GM12878 (cell line): ENCODE measurements around the gene PRDM7. TPM values are rescaled to one million over a fixed set of nuclear protein-coding genes. Genes with fewer than 3 reads are reported as not detected.

Source experiments
- ATAC-seq: fragments of 200-7000 bp; cut with Tn5 transposase; 3 replicates; pipeline ENCODE4 v1.9.1; 2020; ENCODE audit warnings: mild to moderate bottlenecking, moderate library complexity
- BruUV-seq: library from RNA; stranded (reverse); fragments of 400-500 nt; replicated peaks from 2 replicates; lab custom pipeline; 2021; lab: Mats Ljungman, UMichigan
- CTCF ChIA-PET: fragments of 300-600 bp; sonication (Branson Sonifier 250); formaldehyde crosslinking; extraction: SDS; loops from one replicate; lab custom pipeline; 2021; ENCODE audit warnings: inconsistent platforms; lab: Yijun Ruan, JAX
- POLR2A ChIA-PET: fragments of 350-600 bp; formaldehyde crosslinking; extraction: SDS; loops from one replicate; lab custom pipeline; 2021; ENCODE audit warnings: inconsistent platforms; lab: Charles Lee
- RAD21 ChIA-PET: fragments of 300-600 bp; sonication (Branson Sonifier 250); formaldehyde crosslinking; loops from one replicate; lab custom pipeline; 2023; ENCODE audit warnings: antibody characterized with exemption; ENCODE audit not compliant: unreplicated experiment; lab: Charles Lee
- SMC1A ChIA-PET: fragments of 300-600 bp; sonication (Branson Sonifier 250); formaldehyde crosslinking; loops from one replicate; lab custom pipeline; 2023; ENCODE audit not compliant: unreplicated experiment, uncharacterized antibody; lab: Charles Lee
- DNase-seq: peaks from one replicate; pipeline ENCODE4 v3.0.0-alpha.2; 2011; ENCODE audit warnings: low read depth, low spot score
- FAIRE-seq: peaks from 3 replicates; lab custom pipeline; 2011; peaks lifted over from hg19 to GRCh38; lab: Jason Lieb, UNC
- H2AFZ ChIP-seq: 2 replicates; pipeline ENCODE4 v1.6.0; 2011; ENCODE audit warnings: low read depth, low read length, control low read depth; ENCODE audit not compliant: control insufficient read depth
- H3K27ac ChIP-seq: 2 replicates; pipeline ENCODE4 v1.5.1; 2011; ENCODE audit warnings: control low read depth; ENCODE audit not compliant: control insufficient read depth, insufficient read depth
- H3K27me3 ChIP-seq, 2 experiments: replicated peaks in 1 of 2; 2 replicates each; pipeline versions ENCODE4 v1.6.0 to v1.6.1; 2011; ENCODE audit warnings: low read length in 1 of 2; ENCODE audit not compliant: control insufficient read depth in 2 of 2, insufficient read depth in 2 of 2
- H3K36me3 ChIP-seq, 2 experiments: 2 replicates each; pipeline ENCODE4 v1.5.1; 2011; ENCODE audit warnings: low read length in 1 of 2; ENCODE audit not compliant: control insufficient read depth in 2 of 2, insufficient read depth in 2 of 2
- H3K4me1 ChIP-seq: 2 replicates; pipeline ENCODE4 v1.6.1; 2011; ENCODE audit warnings: mild to moderate bottlenecking, low read length, moderate library complexity, mixed read lengths; ENCODE audit not compliant: control insufficient read depth, insufficient read depth
- H3K4me2 ChIP-seq: 2 replicates; pipeline ENCODE4 v1.6.0; 2011; ENCODE audit warnings: control low read depth; ENCODE audit not compliant: control insufficient read depth, insufficient read depth
- H3K4me3 ChIP-seq: fragments of 200-600 bp; sonication (generic); 2 replicates; pipeline ENCODE4 v1.5.1; 2016
- H3K79me2 ChIP-seq: 2 replicates; pipeline ENCODE4 v1.6.0; 2011; ENCODE audit warnings: low read length; ENCODE audit not compliant: control insufficient read depth, insufficient read depth
- H3K9ac ChIP-seq: 2 replicates; pipeline ENCODE4 v1.8.0; 2011; ENCODE audit warnings: low read length, control low read depth, mixed read lengths; ENCODE audit not compliant: control insufficient read depth, insufficient read depth
- H3K9me3 ChIP-seq: replicated peaks from 3 replicates; pipeline ENCODE4 v1.5.1; 2011; ENCODE audit warnings: mild to moderate bottlenecking, low read length; ENCODE audit not compliant: control insufficient read depth, insufficient read depth
- H4K20me1 ChIP-seq: 2 replicates; pipeline ENCODE4 v1.6.0; 2011; ENCODE audit not compliant: control insufficient read depth, insufficient read depth
- BRCA1 ChIP-seq: IDR thresholded peaks from 2 replicates; pipeline ENCODE4 v1.6.1; 2011; ENCODE audit warnings: low read depth, low read length, improper control_type of control experiment
- CREB1 ChIP-seq: IDR thresholded peaks from 2 replicates; pipeline ENCODE4 v1.6.1; 2012; ENCODE audit warnings: low read depth, mild to moderate bottlenecking, inconsistent platforms
- DPF2 ChIP-seq: fragments of 450-650 bp; IDR thresholded peaks from 2 replicates; pipeline ENCODE4 v1.6.1; 2017; ENCODE audit warnings: mild to moderate bottlenecking
- GABPA ChIP-seq: IDR thresholded peaks from 2 replicates; pipeline ENCODE4 v1.6.1; 2014; ENCODE audit warnings: antibody characterized with exemption, low read depth, mild to moderate bottlenecking, inconsistent platforms
- HDAC2 ChIP-seq: fragments of 200-600 bp; sonication (generic); IDR thresholded peaks from 2 replicates; pipeline ENCODE4 v1.6.1; 2017
- HDAC6 ChIP-seq: fragments of 200-600 bp; sonication (generic); IDR thresholded peaks from one replicate; pipeline ENCODE4 v1.8.0; 2017; ENCODE audit warnings: antibody characterized with exemption; ENCODE audit not compliant: unreplicated experiment
- PAX8 ChIP-seq: fragments of 450-650 bp; IDR thresholded peaks from 2 replicates; pipeline ENCODE4 v1.6.1; 2017; ENCODE audit warnings: mild to moderate bottlenecking, moderate library complexity
- POU2F2 ChIP-seq: IDR thresholded peaks from 3 replicates; pipeline ENCODE4 v1.6.1; 2011; ENCODE audit warnings: low read depth, mild to moderate bottlenecking, low read length, borderline replicate concordance
- RAD51 ChIP-seq: fragments of 450-650 bp; IDR thresholded peaks from 2 replicates; pipeline ENCODE4 v1.6.1; 2016; ENCODE audit warnings: moderate library complexity, mild to moderate bottlenecking, inconsistent platforms
- SMAD5 ChIP-seq: IDR thresholded peaks from 2 replicates; pipeline ENCODE4 v1.6.1; 2016; ENCODE audit warnings: antibody characterized with exemption, low read depth
- ZNF207 ChIP-seq: fragments of 450-650 bp; IDR thresholded peaks from 2 replicates; pipeline ENCODE4 v1.6.1; 2014; ENCODE audit warnings: antibody characterized with exemption, mild to moderate bottlenecking, borderline replicate concordance
- ZNF24 ChIP-seq: fragments of 450-650 bp; IDR thresholded peaks from 2 replicates; pipeline ENCODE4 v1.6.1; 2017; ENCODE audit warnings: antibody characterized with exemption, mild to moderate bottlenecking
- WGBS: methylation state at CpG from one replicate; pipeline ENCODE4 v1.1.6; 2016; ENCODE audit warnings: low lambda C conversion rate; ENCODE audit not compliant: insufficient replicate concordance, insufficient coverage; ENCODE audit errors: missing lambda C conversion rate; 5-methylcytosine and 5-hydroxymethylcytosine counted together
- in situ Hi-C: fragments of 300-500 bp; cut with MboI; formaldehyde crosslinking; loops from 9 replicates; pipeline ENCODE4 v1.14.3; 2018; ENCODE audit warnings: mixed read lengths
- intact Hi-C: fragments of 100-400 bp; cut with micrococcal nuclease; formaldehyde crosslinking; loops from one replicate; pipeline ENCODE4 v1.14.2; 2022; ENCODE audit not compliant: unreplicated experiment
- polyA plus RNA-seq, 11 experiments: library from polyadenylated mRNA; depleted of rRNA in 4 of 11; unstranded in 6 of 11; stranded (reverse) in 5 of 11; fragments of >200 nt; fragmentation: Nextera tagmentation in 4 of 11; fragmentation: Illumina TruSeq in 1 of 11; extraction: Ambion mirVana in 4 of 11; extraction: Trizol in 1 of 11; gene quantifications; 1 replicate in 1 of 11; 2 replicates in 10 of 11; pipeline versions ENCODE4 v1.2.1 to v1.2.3, GENCODE V29; 2011 to 2016; ENCODE audit warnings: inconsistent platforms in 2 of 11, missing spikeins in 2 of 11, low read depth in 1 of 11
- total RNA-seq, 4 experiments: library from RNA; depleted of rRNA in 3 of 4; stranded (reverse); fragments of >200 nt in 3 of 4; fragmentation: Illumina TruSeq in 1 of 4; extraction: Trizol in 1 of 4; gene quantifications; 2 replicates each; pipeline versions ENCODE4 v1.2.1 to v1.2.3, GENCODE V29; 2013 to 2021
- TF ChIP-seq, protein P1 (sequence below): fragments of 450-650 bp; IDR thresholded peaks from 2 replicates; pipeline ENCODE4 v1.6.1; 2017; ENCODE audit warnings: antibody characterized with exemption, mild to moderate bottlenecking, moderate library complexity
- TF ChIP-seq, protein P2 (sequence below): fragments of 450-650 bp; IDR thresholded peaks from 2 replicates; pipeline ENCODE4 v1.6.1; 2014; ENCODE audit warnings: mild to moderate bottlenecking

The PRDM7 gene
- total and polyA plus RNA-seq, 10 of the 15 experiments (the other 5 are each of a cell fraction or from before 2014, with no cell fraction given), result not detected

DNA sequence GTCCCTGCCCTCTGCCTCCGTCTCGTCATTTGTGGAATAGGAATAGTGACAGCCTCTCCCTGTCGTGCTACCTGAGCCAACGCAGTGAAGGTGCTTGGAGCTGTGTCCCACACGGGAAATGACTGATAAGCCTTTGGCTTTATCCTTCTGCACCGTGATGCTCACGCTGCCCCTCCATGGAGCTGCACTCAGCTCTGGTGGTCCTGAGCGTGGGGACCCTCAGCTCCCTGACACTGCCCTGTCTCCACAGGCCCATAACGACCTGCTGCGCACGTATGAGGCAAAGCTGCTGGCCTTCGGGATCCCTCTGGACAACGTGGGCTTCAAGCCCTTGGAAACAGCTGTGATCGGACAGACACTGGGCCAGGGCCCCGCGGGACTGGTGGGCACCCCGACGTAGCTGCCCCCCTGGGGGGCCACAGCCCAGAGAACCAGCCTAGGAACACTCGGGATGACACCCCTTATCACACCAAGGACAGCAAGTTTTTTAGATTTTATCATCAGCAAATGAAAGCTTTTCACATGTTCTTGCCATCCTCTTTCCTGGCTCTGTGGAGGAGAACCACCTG is 34.1 kb downstream of the PRDM7 start:
- Histone ChIP-seq H3K79me2 (no peaks in the 10 kb centered on the region), H3K27me3 (peaks cover 0 to 3% of the 10 kb centered on the region in 2 experiments; a peak in 1 of 4 replicates), H3K4me2 (no peak overlapping the region), H4K20me1 (no peaks in the 10 kb centered on the region)
- in situ Hi-C loops, result loop anchor here (5.0 kb wide), 1 partner anchor 34 kb away; the partner anchor contains the start of gene PRDM7
- POLR2A ChIA-PET, result no interaction called here
- RAD21 ChIA-PET, result no interaction called here
- SMC1A ChIA-PET, result no interaction called here
- CTCF ChIA-PET, result no interaction called here
- TF ChIP-seq ZNF207 (no peak), HDAC6 (no peak), HDAC2 (no peak), RAD51 (no peak), BRCA1 (no peak)
- TF ChIP-seq, all 136 proteins: peak for 0
- H3K27ac ChIP-seq, result no peak overlapping the region
- H3K36me3 ChIP-seq, result no peaks in the 10 kb centered on the region
- no peak for FAIRE-seq
- no peak for ATAC-seq
- no peaks in the 10 kb centered on the region for H3K4me1 ChIP-seq
- H3K9ac ChIP-seq, result no peak overlapping the region
- intact Hi-C loops, result no loop called here
- H3K9me3 ChIP-seq, result no peaks in the 10 kb centered on the region
- H2AFZ ChIP-seq, result no peak overlapping the region
- BruUV-seq, result no TSS peak
- no peak for DNase-seq
- WGBS, result 42% methylated on average over 19 of the region's 19 CpGs
- H3K4me3 ChIP-seq, result no peak overlapping the region

DNA sequence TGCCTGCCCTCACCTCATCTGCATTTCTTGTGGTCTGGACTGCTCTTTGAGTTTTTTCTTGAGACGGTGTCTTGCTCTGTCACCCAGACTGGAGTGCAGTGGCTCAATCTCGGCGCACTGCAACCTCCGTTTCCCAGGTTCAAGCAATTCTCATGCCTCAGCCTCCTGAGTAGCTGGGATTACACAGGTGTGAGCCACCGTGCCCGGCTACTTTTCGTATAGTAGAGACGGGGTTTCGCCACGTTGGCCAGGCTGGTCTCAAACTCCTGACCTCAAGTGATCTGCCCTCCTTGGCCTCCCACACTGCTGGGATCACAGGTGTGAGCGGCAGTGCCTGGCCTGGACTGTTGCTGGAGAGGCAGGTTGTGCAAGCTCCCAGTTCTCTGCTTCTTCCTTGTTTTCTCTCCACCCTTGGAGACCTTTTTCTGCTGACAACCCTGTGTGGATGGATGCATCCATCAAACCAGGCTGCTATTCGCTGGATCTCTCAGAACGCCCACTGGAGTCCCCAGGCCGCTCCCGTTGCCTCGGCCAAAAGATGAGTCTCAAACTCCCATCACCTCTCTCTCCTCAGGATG is 35.1 kb downstream of the PRDM7 start:
- FAIRE-seq, result no peak
- no peak overlapping the region for H3K9ac ChIP-seq
- TF ChIP-seq SMAD5 (no peak), PAX8 (no peak), HDAC6 (no peak), ZNF24 (no peak), DPF2 (no peak), CREB1 (no peak), GABPA (no peak), POU2F2 (no peak)
- TF ChIP-seq, protein P1, sequence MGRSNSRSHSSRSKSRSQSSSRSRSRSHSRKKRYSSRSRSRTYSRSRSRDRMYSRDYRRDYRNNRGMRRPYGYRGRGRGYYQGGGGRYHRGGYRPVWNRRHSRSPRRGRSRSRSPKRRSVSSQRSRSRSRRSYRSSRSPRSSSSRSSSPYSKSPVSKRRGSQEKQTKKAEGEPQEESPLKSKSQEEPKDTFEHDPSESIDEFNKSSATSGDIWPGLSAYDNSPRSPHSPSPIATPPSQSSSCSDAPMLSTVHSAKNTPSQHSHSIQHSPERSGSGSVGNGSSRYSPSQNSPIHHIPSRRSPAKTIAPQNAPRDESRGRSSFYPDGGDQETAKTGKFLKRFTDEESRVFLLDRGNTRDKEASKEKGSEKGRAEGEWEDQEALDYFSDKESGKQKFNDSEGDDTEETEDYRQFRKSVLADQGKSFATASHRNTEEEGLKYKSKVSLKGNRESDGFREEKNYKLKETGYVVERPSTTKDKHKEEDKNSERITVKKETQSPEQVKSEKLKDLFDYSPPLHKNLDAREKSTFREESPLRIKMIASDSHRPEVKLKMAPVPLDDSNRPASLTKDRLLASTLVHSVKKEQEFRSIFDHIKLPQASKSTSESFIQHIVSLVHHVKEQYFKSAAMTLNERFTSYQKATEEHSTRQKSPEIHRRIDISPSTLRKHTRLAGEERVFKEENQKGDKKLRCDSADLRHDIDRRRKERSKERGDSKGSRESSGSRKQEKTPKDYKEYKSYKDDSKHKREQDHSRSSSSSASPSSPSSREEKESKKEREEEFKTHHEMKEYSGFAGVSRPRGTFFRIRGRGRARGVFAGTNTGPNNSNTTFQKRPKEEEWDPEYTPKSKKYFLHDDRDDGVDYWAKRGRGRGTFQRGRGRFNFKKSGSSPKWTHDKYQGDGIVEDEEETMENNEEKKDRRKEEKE, result no peak
- TF ChIP-seq, protein P2, sequence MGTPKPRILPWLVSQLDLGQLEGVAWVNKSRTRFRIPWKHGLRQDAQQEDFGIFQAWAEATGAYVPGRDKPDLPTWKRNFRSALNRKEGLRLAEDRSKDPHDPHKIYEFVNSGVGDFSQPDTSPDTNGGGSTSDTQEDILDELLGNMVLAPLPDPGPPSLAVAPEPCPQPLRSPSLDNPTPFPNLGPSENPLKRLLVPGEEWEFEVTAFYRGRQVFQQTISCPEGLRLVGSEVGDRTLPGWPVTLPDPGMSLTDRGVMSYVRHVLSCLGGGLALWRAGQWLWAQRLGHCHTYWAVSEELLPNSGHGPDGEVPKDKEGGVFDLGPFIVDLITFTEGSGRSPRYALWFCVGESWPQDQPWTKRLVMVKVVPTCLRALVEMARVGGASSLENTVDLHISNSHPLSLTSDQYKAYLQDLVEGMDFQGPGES, result no peak

More for the DNA sequence above, 35.1 kb downstream of the PRDM7 start:
- ChIA-PET SMC1A (no interaction called here), CTCF (no interaction called here), RAD21 (no interaction called here), POLR2A (no interaction called here)
- no TSS peak for BruUV-seq
- ATAC-seq (no peak), DNase-seq (no peak)
- peaks cover 0 to 3% of the 10 kb centered on the region in 2 experiments; a peak in 1 of 4 replicates for H3K27me3 ChIP-seq
- intact Hi-C loops (no loop called here), in situ Hi-C loops (loop anchor here (5.0 kb wide), 1 partner anchor 35 kb away; the partner anchor contains the start of gene PRDM7)
- no peaks in the 10 kb centered on the region for H4K20me1 ChIP-seq
- no peaks in the 10 kb centered on the region for H3K4me1 ChIP-seq
- H3K4me3 ChIP-seq, result no peak overlapping the region
- 65% methylated on average over 15 of the region's 16 CpGs for WGBS
- H3K9me3 ChIP-seq, result no peaks in the 10 kb centered on the region
- H3K4me2 ChIP-seq, result no peak overlapping the region
- no peak overlapping the region for H2AFZ ChIP-seq
- H3K36me3 ChIP-seq, result no peaks in the 10 kb centered on the region
- H3K79me2 ChIP-seq, result no peaks in the 10 kb centered on the region
- no peak overlapping the region for H3K27ac ChIP-seq
